ENCODE data around the gene DGKZ.
"Not testable (repeated sequence)": the region's sequence is repeated elsewhere in the genome, so short reads cannot be mapped to it uniquely, and the experiment has no call there.

The DGKZ gene

GRCh38 chr11:46372086-46372485 lies 24.8 kb downstream of the DGKZ start:
- no peak for DNase-seq (ENCODE audit: extremely low spot score)
- CTCF ChIA-PET, result interaction anchor here (1.2 to 20.9 kb wide), 3 partner anchors 16 to 157 kb away, joined by 3 to 452 read pairs (median 6); partner anchors contain the start of gene DGKZ
- POLR2A ChIA-PET, result no interaction called here
- TF ChIP-seq CTCF (IDR thresholded peaks at IDR 0.05; ENCODE audit: control extremely low read depth, extremely low read depth, low read depth, missing control alignments), result no peak

- DNase-seq (ENCODE audit: extremely low spot score); POLR2A ChIA-PET: not testable (repeated sequence)
- CTCF ChIA-PET, result interaction anchor here (1.2 to 20.9 kb wide), 3 partner anchors 15 to 157 kb away, joined by 3 to 452 read pairs (median 6); partner anchors contain the start of gene DGKZ
Measured at GRCh38 chr11:46372501-46372900, 25.2 kb downstream of the DGKZ start.

- no peak for DNase-seq (ENCODE audit: extremely low spot score)
- POLR2A ChIA-PET, result interaction anchor here (0.7 kb wide), 1 partner anchor 109 kb away, joined by 6 read pairs; no protein-coding TSS in a partner anchor
- no peak for TF ChIP-seq CTCF (IDR thresholded peaks at IDR 0.05; ENCODE audit: control extremely low read depth, extremely low read depth, low read depth, missing control alignments)
- CTCF ChIA-PET, result interaction anchor here (1.2 to 20.9 kb wide), 2 partner anchors 22 to 151 kb away, joined by 3 to 452 read pairs; partner anchors contain the start of gene DGKZ
Measured at GRCh38 chr11:46373787-46374740, 26.8 kb downstream of the DGKZ start.

- CTCF ChIA-PET, result interaction anchor here (4.1 kb wide), 1 partner anchor 14 kb away, joined by 42 read pairs; no protein-coding TSS in a partner anchor
- no peak for DNase-seq (ENCODE audit: extremely low spot score)
- TF ChIP-seq CTCF (IDR thresholded peaks at IDR 0.05; ENCODE audit: control extremely low read depth, extremely low read depth, low read depth, missing control alignments), result no peak
- POLR2A ChIA-PET, result no interaction called here
Measured at GRCh38 chr11:46374815-46375214, 27.6 kb downstream of the DGKZ start.

GRCh38 chr11:46375392-46376101 lies 28.3 kb downstream of the DGKZ start:
- TF ChIP-seq CTCF (IDR thresholded peaks at IDR 0.05; ENCODE audit: control extremely low read depth, extremely low read depth, low read depth, missing control alignments), result no peak
- DNase-seq (ENCODE audit: extremely low spot score), result no peak
- ChIA-PET CTCF (interaction anchor here (0.9 to 4.1 kb wide), 5 partner anchors 10 to 30 kb away, joined by 3 to 42 read pairs (median 21); no protein-coding TSS in a partner anchor), POLR2A (no interaction called here)

- CTCF ChIA-PET, result interaction anchor here (0.9 to 4.1 kb wide), 5 partner anchors 11 to 31 kb away, joined by 3 to 42 read pairs (median 21); no protein-coding TSS in a partner anchor
- POLR2A ChIA-PET, result no interaction called here
Measured at GRCh38 chr11:46376258-46377050, 29.2 kb downstream of the DGKZ start.

More at GRCh38 chr11:46376258-46377050, 29.2 kb downstream of the DGKZ start:
- DNase-seq (ENCODE audit: extremely low spot score), result no peak
- TF ChIP-seq CTCF (IDR thresholded peaks at IDR 0.05; ENCODE audit: control extremely low read depth, extremely low read depth, low read depth, missing control alignments), result no peak

Data from GM10248 (cell line).